Loucy (cell line): ENCODE results near the gene CCM2L.

ENCODE experiments used
- H2AFZ ChIP-seq: fragments of 200-600 bp; sonication (generic); 2 replicates; pipeline ENCODE4 v1.6.0; 2016; ENCODE audit warnings: antibody characterized with exemption, mild to moderate bottlenecking, low read length, moderate library complexity
- H3F3A ChIP-seq: fragments of 200-600 bp; 2 replicates; pipeline ENCODE4 v1.6.0; 2016; ENCODE audit warnings: antibody characterized with exemption, low read depth, mild to moderate bottlenecking
- H3K27me3 ChIP-seq: fragments of 200-600 bp; sonication (generic); 2 replicates; pipeline ENCODE4 v1.6.1; 2014; ENCODE audit warnings: low read length, mild to moderate bottlenecking; ENCODE audit not compliant: insufficient read depth, poor library complexity, severe bottlenecking
- H3K36me3 ChIP-seq: fragments of 200-600 bp; sonication (generic); 2 replicates; pipeline ENCODE4 v1.6.1; 2016; ENCODE audit warnings: low read length; ENCODE audit not compliant: insufficient read depth
- H3K4me1 ChIP-seq: fragments of 200-600 bp; sonication (generic); 2 replicates; pipeline ENCODE4 v1.5.1; 2014; ENCODE audit warnings: low read length, mild to moderate bottlenecking; ENCODE audit not compliant: insufficient read depth, poor library complexity, severe bottlenecking
- H3K4me2 ChIP-seq: fragments of 200-600 bp; sonication (generic); 2 replicates; pipeline ENCODE4 v1.6.0; 2014; ENCODE audit warnings: antibody characterized with exemption, low read length, low read depth, mild to moderate bottlenecking; ENCODE audit not compliant: poor library complexity, severe bottlenecking
- H3K4me3 ChIP-seq: fragments of 200-600 bp; sonication (generic); 2 replicates; pipeline ENCODE4 v1.5.1; 2014; ENCODE audit warnings: low read length, mild to moderate bottlenecking, mixed read lengths; ENCODE audit not compliant: poor library complexity, severe bottlenecking
- H3K79me2 ChIP-seq: fragments of 200-600 bp; sonication (generic); 2 replicates; pipeline ENCODE4 v1.6.1; 2014; ENCODE audit warnings: low read length; ENCODE audit not compliant: insufficient read depth
- H3K9ac ChIP-seq: fragments of 200-600 bp; sonication (generic); 2 replicates; pipeline ENCODE4 v1.6.0; 2014; ENCODE audit warnings: mild to moderate bottlenecking, low read depth, low read length, moderate library complexity; ENCODE audit not compliant: poor library complexity, severe bottlenecking
- H3K9me2 ChIP-seq: fragments of 200-600 bp; sonication (generic); replicated peaks from 2 replicates; pipeline ENCODE4 v1.6.1; 2016; ENCODE audit warnings: low read depth, low read length, mixed read lengths
- H3K9me3 ChIP-seq: fragments of 200-600 bp; sonication (generic); 2 replicates; pipeline ENCODE4 v1.6.1; 2014; ENCODE audit warnings: mild to moderate bottlenecking, antibody characterized with exemption, low read length, low read depth; ENCODE audit not compliant: insufficient read depth
- H4K20me1 ChIP-seq: fragments of 200-600 bp; sonication (generic); 2 replicates; pipeline ENCODE4 v1.6.0; 2014; ENCODE audit warnings: antibody characterized with exemption, low read length, mild to moderate bottlenecking; ENCODE audit not compliant: insufficient read depth, poor library complexity, severe bottlenecking
- EZH2phosphoT487 ChIP-seq: fragments of 200-600 bp; IDR thresholded peaks from 2 replicates; pipeline ENCODE4 v1.6.1; 2018; ENCODE audit warnings: antibody characterized with exemption, mild to moderate bottlenecking, moderate library complexity, borderline replicate concordance
- TF ChIP-seq, protein P1 (sequence below): fragments of 200-600 bp; sonication (generic); conservative IDR thresholded peaks from 2 replicates; pipeline ENCODE4 v1.5.1; 2014; ENCODE audit warnings: mild to moderate bottlenecking, antibody characterized with exemption, low read length

The CCM2L gene

DNA sequence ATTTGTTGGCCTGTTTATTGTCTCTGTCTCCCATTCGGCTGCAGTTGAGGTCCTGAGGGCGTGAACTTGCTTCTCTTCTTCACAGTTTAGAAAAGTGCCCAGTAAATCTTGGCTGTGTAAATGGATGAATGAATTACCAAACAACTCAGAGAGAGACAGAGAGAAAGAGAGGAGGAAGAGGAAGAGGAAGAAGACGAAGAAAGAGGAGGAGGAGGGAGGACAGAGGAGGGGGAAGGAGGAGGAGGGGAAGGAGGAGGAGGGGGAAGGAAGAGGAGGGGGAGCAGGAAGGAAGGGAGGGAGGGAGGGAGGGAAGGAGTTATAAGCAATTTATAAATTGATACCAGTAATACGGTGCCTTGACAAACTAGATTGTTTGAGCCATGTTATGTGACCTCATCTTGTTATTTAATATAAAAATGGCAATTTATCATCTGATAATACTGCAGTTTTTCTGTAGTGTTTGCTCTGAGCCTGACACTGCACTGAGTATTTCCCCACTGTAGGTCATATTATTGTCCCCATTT is 60.5 kb downstream of the CCM2L start:
- Histone ChIP-seq H3F3A (no peaks in the 10 kb centered on the region), H3K9ac (no peak overlapping the region), H3K27me3 (no peaks in the 10 kb centered on the region), H3K79me2 (no peaks in the 10 kb centered on the region), H3K4me1 (no peaks in the 10 kb centered on the region), H4K20me1 (no peaks in the 10 kb centered on the region), H3K9me3 (no peaks in the 10 kb centered on the region), H3K4me3 (no peak overlapping the region), H3K4me2 (no peak overlapping the region), H3K36me3 (no peaks in the 10 kb centered on the region), H3K9me2 (no peaks in the 10 kb centered on the region), H2AFZ (0 out of 2 replicates have a peak overlapping the region, but pooled peaks have one; percentile 41)
- TF ChIP-seq, protein P1, sequence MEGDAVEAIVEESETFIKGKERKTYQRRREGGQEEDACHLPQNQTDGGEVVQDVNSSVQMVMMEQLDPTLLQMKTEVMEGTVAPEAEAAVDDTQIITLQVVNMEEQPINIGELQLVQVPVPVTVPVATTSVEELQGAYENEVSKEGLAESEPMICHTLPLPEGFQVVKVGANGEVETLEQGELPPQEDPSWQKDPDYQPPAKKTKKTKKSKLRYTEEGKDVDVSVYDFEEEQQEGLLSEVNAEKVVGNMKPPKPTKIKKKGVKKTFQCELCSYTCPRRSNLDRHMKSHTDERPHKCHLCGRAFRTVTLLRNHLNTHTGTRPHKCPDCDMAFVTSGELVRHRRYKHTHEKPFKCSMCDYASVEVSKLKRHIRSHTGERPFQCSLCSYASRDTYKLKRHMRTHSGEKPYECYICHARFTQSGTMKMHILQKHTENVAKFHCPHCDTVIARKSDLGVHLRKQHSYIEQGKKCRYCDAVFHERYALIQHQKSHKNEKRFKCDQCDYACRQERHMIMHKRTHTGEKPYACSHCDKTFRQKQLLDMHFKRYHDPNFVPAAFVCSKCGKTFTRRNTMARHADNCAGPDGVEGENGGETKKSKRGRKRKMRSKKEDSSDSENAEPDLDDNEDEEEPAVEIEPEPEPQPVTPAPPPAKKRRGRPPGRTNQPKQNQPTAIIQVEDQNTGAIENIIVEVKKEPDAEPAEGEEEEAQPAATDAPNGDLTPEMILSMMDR: no peak
- no peak for TF ChIP-seq EZH2phosphoT487

DNA sequence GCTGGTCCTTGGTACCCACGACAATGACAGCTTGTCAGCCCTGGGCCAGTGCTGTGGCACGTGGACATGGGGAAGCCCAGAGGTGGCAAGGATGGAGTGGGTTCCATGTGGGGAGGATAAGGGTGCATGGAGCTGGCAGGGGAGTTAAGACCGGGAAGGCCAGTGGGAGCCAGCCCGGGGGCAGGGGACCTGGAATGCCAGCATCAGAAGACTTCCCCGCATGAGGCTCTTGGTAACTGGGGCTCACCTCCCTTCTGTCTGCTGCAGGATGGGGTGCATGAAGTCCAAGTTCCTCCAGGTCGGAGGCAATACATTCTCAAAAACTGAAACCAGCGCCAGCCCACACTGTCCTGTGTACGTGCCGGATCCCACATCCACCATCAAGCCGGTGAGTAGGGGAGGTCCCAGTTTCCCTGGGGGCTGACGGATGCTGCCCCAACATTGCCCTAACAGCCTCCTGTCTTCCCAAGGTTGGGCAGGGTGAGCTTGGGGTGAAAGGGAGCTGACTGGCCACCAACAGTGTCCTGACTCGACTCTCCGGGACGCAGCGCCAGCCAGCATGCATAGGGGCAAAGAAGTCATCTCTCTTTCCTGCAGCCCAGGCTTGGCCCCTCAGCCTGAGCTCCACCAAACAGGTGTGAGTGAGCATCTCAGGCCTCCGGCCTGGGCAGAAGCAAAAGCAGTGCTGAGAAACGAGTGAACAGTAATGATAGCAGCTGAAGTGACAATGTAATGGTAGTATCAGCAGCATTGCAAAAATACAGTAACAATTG is 61.3 kb downstream of the CCM2L start:
- TF ChIP-seq EZH2phosphoT487: no peak
- TF ChIP-seq, protein P1: no peak
- Histone ChIP-seq H3K79me2 (no peaks in the 10 kb centered on the region), H3K9me3 (no peaks in the 10 kb centered on the region), H3K9me2 (no peaks in the 10 kb centered on the region), H3F3A (no peaks in the 10 kb centered on the region), H3K4me1 (no peaks in the 10 kb centered on the region), H2AFZ (no peak overlapping the region), H3K9ac (no peak overlapping the region), H3K4me2 (no peak overlapping the region), H3K27me3 (no peaks in the 10 kb centered on the region), H3K4me3 (no peak overlapping the region), H4K20me1 (no peaks in the 10 kb centered on the region), H3K36me3 (no peaks in the 10 kb centered on the region)

DNA sequence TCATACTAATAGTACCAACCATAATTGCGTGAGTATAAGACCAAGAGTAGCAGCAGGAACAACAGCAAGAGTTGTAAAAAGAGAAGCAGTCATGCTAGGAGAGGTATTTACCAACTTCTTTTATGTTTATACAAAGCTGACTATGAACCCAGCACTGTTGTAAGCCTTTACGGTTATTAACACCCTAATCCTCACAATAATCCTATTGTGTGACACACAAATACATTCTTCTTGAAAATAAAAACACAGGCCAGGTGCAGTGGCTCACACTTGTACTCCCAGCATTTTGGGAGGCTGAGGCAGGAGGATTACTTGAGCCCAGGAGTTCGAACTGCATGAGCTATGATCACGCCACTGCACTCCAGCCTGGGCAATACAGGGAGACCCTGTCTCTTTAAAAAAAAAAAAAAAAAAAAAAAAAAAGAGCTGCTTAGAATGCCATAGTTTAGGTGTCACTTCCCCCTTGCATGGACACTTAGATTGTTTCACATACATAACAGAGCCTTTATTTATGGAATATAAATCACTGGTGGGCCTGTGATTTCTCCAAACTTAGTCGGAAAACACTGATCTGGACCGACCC is 62.0 kb downstream of the CCM2L start:
- H3K9me3 ChIP-seq: no peaks in the 10 kb centered on the region
- no peaks in the 10 kb centered on the region for H4K20me1 ChIP-seq
- TF ChIP-seq, protein P1: no peak
- TF ChIP-seq EZH2phosphoT487: no peak
- no peaks in the 10 kb centered on the region for H3K9me2 ChIP-seq
- H3F3A ChIP-seq: no peaks in the 10 kb centered on the region
- no peaks in the 10 kb centered on the region for H3K79me2 ChIP-seq
- no peaks in the 10 kb centered on the region for H3K27me3 ChIP-seq
- no peaks in the 10 kb centered on the region for H3K36me3 ChIP-seq
- no peak overlapping the region for H3K9ac ChIP-seq
- no peak overlapping the region for H2AFZ ChIP-seq
- no peak overlapping the region for H3K4me2 ChIP-seq
- no peaks in the 10 kb centered on the region for H3K4me1 ChIP-seq
- H3K4me3 ChIP-seq: no peak overlapping the region
